Measurements from ENCODE around the gene OLFM1.
A peak's percentile ranks its signal among the peaks of the same experiment; 100 is the strongest.
"Not testable (repeated sequence)": the region's sequence is repeated elsewhere in the genome, so short reads cannot be mapped to it uniquely, and the experiment has no call there.

OLFM1 gene

DNA sequence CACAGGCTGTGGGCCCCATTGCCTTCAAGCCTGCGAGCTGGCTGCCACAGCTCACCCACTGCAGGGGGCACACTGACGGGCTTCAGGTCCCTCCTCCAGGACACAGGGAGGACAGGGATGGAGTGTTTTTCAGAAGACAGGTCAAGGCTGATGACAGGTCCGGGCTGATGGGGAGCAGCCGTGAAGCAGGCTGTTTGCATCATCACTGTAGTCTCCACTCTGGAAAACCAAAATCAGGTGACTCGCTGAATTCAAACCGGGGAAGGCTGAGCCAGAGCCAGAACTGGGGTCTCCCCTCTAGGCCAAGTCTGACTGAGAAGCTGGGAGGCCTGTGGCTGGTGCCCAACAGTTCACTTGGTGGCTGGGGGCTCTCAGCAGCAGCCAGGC, 48.5 kb downstream of the OLFM1 start:
- FAIRE-seq = no peak

DNA sequence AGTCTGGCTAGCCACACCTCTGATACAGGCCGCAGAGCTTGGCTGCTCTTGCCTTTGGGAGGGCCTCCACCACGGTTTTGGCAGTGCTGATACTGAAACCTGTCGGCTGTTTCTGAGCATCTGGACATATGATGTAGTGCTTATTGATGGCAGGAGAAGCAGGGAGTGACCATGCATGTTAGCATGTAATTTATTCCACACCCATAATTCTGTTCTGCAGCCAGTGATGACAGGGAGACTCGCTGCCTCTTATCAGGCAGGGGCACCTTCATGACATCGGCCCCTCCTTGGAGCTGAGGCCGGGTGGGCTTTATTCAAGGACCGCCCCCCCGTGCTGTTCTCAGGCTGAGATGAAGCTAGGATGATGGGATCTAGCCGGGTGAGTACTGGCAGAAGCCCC, 49.0 kb downstream of the OLFM1 start:
- no peak for FAIRE-seq

DNA sequence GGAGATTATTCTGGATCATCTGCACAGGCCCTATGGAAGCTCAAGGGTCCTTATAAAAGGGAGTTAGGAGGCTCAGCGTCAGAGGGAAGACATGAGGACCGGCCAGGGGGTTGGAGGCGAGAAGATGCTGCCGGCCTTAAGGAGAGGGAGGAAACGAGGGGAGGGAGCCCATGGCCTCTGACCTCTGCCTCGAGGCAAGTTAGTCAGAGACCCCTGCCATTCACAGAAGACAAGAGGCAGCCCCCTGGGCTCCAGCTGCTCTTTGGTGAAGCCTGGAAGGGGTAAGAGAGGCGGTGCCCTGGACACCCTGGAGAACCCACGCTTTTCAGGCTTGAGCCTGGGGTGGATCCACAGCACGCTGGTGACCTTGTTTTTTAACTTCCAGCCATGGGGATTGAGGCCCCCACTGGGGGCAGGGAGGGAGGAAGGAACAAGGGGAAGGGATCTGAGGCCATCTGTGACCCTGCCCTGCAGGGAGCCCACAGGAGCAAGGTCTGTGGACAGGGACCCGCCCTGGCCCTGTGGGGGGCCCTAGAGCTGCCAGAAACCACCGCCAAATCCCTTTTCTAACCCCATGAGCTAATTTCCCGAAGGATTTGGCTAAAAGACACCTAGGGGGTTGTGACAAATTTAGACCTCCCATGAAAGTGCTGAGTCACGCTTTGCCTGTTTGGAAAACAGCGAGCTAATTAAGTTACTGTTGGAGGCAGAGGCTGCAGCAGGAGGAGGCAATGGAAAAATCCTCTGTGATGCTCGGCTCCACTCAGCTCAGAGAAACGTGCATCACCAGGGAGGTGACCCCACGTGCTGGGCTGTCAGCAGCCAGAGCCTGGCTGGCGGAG, 49.7 kb downstream of the OLFM1 start:
- peak; percentile 37 for FAIRE-seq

DNA sequence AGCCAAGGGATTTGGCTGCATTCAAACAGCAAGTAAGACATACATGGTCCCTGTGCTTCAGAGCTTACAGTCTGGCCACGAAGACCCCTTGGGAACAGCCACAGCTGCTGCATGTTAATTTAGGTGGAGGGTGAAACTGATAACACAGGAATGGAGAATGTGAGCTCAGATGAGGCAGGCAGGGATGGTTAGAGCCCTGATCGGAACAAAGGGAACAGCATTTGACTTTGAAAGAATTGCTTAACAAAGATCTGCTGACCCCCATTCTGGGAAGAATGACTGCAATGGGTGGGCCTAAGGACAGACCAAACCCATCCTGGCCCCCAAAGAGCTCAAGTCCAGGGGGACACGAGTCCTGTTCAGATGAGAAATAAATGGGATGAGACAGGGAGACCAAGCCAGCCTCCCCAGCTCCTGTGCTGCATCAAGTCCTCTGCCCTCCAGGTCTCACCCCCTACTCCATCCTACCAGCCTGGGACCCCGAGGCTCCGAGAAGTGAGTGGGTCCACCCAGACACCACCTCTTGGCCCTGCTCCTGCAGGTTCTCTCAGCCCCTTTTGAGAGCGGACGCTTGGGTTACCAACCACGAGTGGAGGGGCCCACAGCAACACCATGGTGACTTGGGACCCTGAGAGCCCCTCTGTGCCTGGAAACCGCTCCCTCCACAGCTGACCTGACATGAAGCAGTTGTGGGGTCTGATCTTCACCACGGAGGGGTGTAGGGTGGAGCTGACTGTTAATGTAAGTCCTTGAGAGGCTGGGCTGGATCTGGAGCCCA, 50.8 kb downstream of the OLFM1 start:
- no peak for FAIRE-seq

DNA sequence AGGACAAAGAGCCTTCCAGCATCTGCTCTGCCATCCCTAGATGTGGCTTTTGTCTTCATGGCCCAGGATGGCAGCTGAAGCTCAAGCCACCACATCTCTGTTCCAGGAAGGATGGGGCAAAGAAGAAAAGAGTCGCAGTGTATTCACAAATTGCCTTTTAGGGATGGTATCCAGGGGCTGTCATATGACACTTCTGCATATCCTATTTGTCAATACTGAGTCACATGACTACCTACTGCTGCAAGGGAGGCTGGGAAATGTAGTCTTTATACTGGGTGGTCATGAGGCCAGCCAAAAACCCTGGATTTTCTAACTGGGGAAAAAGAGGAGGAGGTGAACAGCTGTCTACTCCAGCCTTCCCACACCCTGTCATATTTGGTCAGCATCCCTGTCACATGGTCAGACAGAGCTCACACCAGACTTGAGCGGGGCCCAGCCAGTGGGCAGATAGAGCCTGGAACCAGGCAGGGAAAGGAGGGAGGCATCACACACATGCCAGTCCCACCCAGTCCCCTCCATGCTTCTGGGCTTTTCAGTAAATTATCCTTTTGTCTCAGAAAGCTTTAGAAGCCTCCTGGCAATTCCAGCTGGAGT, 52.0 kb downstream of the OLFM1 start:
- FAIRE-seq = no peak

DNA sequence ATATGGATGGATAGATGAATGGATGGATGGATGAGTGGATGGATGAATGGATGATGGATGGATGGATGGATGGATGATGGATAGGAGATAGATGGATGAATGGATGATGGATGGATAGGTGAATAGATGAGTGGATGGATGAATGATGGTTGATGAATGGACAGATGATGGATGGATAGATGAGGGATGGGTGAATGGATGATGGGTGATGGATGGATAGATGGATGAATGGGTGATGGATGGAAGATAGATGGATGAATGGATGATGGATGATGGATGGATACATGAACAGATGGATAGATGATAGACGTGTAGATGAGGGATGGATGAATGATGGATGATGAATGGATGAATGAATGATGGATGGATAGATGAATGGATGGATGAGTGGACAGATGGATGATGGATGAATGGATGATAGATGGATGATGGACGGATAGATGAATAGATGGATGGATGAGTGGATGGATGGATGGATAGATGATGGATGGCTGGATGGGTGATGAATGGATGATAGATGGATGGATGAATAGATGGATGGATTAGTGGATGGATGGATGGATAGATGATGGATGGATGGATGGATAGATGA, 53.8 kb downstream of the OLFM1 start:
- no peak for FAIRE-seq

DNA sequence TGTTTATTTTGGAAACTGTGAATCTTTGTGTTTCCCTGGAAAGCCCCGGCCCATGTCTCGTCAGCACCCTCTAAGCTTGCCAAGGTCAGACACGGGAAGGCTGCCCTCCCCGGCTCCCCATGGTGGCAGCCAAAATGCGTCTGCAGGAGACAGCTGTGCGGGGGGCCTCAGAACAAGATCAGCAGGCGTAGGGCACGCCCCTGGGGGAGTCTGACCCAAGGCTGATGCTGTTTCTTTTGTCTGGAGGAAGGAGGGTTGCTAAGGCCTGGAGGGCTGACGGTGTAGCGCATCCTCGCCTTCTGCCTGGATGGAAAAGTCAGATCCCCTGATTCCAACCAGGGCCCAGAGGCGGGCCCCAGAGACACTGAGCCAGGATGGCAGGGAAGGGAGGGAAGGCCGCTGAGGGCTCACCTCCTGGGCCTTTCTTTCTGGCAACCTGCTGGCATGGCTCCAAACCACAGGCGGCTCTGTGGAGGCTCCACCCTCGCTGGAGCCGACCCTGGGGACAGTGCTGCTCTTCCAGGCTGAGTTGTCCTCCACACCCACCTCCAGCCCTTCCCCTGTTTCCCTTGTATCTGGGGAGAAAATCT, 57.2 kb downstream of the OLFM1 start:
- FAIRE-seq = no peak

DNA sequence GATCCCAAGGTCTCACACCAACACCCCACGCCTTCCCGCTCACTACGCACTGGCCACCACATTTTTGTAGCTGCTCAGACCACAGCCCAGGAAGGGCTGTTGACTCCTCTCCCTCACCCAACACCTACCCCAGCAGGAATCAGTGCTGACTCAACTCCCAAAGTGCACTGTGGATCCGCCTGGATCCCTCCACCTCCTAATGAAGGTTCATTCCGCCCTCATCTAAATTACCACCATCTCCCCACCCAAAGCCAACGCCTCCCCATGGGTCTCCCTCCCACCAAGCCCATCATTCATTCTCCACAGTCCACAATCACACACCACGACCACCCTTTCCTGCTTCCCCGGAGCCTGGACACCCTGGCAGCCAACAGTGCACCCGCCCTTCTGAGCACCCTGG, 57.8 kb downstream of the OLFM1 start:
- FAIRE-seq = no peak

DNA sequence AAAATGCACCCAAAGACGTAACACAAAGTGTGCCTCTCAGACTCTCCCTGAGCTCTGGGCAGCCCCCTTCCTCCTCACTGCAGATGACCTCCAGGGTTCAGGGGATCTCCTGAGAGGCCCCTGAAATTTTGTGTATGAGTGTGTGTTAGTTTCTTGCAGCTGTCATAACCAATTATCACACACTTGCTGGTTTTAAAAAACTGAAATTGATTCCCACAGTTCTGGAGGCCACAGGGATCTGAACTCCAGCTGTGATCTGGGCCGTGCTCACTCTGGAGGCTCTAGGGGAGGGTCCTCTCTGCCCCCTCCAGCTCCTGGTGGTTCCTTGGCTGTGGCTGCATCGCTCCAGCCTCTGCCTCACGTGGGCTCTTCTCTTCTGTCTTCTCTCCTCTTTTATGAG, 58.8 kb downstream of the OLFM1 start:
- FAIRE-seq = no peak

DNA sequence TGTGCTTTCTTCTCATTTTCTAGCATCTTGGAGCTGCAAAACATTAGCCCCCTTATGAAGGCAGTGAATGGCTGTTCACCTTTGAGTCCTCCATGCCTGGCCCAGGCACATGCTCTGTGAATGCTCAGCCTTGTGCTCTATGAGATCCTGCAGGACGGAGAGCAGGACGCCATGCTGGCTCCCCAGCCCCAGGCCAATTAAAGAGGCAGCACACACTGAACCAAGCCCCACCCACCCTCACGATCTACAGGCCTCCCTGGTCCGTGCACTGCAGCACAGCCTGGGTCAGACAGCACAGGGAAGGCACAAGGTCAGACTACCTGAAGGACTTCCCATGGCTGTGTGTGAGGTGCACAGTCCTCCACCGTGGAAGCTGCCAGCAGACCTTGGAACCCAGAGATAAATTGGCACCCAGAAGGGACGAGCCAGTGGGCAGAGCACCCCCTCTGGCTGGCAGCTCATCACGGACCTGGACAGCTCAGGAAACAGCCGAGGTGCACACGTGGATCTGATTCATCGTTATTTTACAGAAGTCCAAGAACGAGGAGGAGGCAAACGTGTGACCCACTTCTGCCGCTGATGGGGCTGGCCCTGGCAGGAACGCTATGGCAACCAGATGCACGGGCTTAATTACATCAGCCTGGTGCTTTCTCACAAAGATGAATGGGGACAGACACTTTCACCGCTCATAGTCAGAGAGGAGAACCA, 59.5 kb downstream of the OLFM1 start:
- no peak for FAIRE-seq

DNA sequence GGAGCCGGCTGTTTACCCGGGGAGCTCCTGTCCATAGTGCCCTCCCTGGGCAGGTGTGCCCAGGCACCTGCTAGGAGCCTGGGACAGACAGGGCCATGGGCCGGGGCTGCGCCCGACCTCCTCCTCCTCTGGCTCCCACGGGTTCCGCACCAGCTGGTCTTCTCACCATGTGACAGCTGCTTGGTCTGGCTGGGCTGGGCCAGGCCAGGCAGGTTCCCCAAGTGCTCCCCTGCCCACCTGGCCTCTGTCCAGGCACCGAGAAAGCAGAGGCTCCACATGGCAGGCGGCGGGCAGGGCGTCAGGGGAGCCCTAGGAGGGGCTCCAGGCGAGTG, 60.0 kb downstream of the OLFM1 start:
- FAIRE-seq = no peak

DNA sequence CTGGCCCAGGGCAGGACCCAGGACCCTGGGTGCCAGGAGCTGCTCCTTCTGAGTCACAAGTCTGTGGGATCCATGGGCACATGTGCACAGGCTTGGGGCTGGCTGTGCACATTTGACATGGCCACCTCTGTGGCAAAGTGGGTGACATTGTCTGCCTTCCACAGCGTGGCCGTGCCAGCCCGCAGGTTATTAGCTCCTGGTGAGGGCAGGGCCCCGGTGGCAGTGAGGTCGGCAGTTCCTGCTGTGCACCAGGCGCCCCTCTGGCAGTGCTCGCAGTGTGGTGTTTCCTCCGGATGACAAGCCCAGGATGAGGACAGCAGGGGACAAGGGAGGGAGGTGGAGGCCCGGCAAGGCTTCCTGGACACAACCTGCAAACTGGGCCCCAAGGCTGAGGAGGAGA, 60.5 kb downstream of the OLFM1 start:
- FAIRE-seq = no peak

DNA sequence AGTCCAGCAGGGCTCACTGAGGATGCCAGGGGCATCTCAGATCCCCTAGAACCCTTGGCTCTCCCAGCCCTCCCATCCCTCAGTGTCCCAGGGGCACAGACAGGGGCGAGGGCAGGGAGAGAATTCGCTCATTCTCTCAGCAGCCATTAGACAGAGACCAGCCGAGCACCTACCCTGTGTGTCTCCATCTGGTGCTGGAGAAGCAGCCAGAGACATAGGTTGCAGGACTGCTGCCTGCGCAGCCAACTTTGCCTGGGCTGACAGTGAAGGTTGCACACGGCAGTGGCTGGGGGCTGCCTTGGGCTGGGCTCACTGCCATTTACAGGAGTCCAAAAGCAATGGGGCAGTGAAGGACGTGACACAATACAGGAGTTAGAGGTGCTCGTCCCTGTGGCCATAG, 60.9 kb downstream of the OLFM1 start:
- FAIRE-seq = no peak

DNA sequence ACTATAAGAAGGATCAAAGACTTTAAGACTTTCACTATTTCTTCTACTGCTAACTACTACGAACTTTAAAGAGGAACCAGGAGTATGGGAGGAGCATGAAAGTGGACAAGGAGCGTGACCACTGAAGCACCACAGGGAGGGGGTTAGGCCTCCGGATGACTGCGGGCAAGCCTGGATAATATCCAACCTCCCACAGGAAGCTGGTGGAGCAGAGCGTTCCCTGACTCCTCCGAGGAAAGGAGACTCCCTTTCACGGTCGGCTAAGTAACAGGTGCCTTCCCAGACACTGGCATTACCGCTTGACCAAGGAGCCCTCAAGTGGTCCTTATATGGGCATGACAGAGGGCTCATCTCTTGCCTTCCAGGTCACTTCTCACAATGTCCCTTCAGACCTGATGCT, 62.4 kb downstream of the OLFM1 start:
- not testable (repeated sequence) for FAIRE-seq

DNA sequence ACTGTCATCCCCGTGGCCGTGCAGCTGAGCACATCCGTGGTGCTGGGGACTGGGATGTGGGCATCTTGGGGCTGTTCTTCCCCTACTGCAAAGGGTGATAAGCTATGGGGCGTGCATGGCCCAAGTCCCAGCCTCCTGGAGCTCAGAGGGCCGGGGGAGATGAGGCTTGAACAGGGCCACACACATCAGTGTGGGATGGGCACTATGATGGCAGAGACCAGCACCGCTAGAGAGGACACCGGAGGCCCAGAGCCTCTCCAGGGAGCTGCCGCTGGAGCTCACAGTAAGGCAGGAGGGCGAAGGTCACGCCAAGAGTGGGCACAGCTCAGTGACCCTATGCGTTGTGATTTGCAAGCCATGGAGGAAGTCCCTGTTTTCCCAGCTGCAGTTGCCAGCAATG, 63.5 kb downstream of the OLFM1 start:
- no peak for FAIRE-seq

DNA sequence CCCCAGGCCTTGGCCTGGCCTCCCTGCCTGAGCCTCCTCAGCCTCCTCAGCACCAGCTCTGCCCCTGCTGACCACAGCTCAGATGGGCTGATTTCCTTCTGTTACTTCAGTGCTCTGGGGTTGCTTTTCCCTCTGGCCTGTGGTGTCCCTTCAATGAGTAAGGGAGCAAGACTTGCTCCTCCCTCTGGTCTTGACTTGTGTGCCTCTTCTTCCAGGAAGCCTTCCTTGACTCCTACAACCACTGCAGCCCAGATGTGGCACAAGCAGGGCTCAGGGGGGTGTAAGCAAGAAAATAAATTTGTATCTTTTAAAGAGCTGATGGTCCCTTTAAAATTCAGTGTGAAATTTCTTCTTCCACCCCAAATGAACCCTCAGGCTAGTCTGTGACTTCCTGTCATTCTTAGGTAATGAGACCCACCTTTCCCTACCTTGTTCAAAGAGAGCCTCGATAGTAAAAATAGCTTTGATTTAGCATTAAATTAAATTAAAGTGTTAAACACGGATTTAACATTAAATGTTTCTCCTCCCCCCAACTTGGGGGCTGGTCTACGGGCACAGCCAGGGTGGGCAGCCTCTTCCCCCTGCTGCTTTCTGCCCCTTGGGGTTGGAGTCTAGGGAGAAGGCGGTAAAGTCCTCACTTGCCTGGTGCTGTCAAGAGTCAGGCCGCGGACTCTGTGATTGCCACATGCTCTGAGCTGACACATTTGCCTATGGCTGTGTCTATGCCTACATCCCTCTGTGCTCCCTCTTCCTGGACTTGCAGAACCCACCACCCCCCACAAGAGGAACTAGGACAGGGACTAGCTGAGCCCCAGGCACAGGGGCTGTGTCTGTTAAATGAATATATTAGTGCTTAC, 64.5 kb downstream of the OLFM1 start:
- FAIRE-seq = no peak

DNA sequence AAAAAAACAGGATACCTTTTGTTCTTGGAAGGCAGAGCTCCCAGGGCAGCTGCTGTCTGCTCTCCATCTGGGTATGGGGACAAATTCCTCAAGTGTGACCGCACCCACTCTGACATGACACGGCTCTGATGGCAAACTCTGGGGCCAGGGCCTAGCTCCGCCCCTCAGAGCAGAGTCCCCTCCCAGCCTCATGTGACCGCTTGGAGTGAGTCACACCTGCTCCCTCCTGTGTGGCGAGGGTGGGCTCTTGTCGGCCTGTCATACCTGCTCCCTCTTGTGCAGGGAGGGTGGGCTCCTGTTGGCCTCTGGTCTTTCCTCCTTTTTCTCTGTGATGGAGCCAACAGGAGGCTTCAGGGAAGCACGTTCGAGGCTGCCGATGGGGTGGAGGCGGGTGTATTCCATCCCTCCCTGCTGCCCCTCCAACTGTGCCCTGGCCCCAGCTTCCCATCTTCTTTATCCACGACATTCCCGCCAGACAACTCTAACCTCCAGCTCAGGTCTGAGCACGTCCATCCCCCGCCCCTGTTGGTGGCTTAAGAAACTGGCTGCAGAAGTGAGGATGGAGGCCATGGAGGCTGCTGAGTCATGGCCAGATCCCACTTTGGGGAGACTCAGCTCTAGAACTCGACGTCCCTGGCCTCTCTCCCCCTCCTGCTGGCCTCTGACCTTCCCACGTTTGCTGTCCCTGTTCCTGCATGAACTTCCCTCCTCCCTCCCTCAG, 65.3 kb downstream of the OLFM1 start:
- no peak for FAIRE-seq

DNA sequence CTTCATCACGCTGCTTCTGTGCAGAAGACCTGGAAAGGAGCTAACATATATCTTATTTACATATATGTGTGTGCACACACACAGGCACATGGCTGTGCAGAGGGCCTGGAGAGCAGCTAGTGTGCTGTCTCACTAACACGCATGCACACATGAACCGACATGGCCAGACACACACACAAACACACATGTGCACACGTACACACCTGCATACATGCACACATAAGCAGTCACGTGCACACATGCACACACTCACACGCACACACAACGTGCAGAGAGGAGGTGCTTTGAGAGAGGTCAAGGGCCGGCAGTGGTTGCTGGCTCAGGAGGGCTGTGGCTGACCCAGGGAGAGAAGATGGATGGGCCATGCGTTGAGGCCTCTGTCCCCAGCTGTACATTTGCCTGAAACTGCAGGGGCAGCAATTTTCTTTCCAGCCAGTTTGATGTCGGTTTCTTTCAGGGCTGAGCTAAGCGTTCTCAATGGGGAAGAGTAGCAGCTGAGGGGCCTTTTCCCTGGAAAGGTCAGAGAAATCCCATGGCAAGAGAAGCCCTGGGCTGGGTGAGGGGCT, 66.7 kb downstream of the OLFM1 start:
- FAIRE-seq = no peak

DNA sequence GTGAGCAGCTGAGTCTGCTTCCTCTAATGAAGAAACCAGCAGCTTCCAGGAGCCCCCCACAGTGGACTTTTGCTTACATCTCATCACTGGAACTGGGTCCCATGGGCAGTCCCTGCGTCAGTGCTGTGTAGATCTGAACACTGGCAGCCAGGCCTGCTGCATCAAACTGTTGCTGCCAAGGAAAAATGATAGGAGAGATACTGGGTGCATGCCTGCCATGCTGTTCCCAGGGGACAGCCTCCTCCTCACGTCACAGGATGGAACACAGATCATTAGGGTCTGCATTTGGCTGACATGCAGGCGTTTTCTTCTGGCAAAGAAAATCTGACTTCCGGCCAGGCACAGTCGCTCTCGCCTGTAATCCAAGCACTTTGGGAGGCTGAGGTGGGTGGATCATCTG, 67.9 kb downstream of the OLFM1 start:
- no peak for FAIRE-seq

Data from endometrium (tissue), 2 donors.